Jurkat, Clone E6-1 (cell line): Measurements from ENCODE around the gene PRH1.

ENCODE experiments used
- DNase-seq: peaks from one replicate; pipeline ENCODE4 v3.0.0-alpha.2; 2011; ENCODE audit warnings: low read depth, low spot score
- H3K4me3 ChIP-seq: 2 replicates; pipeline ENCODE4 v1.5.1; 2011; ENCODE audit warnings: mild to moderate bottlenecking, low read length, control low read depth, moderate library complexity

PRH1 gene

DNA sequence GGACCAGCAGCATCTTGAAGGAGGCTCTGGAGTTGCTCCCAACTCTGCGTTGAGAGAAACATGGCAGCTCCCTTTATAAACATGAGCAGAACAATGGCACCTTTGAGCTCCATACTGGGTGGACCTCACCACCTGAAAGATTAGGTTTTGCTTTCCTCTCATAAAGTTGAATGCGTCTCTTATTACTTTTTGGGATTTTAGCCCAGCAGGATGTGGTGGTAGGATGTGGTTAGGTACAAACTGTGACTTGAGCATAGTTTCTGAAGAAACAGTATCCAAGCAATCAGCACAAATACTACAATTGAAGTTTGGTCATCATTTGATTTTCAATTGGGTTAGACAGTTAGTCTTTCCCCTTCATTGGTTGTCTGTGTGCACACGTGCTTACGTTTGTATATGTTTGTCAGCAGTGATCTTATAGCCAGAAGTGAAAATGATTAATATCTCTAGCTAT, 34.6 kb downstream of the PRH1 start, which contains the start of gene PRR4:
Gene PRR4 (minus strand): TSS at position 51 of the 454 bp plus-strand sequence. CDS start 38 bp downstream, at position 13.
- DNase-seq, result peak; percentile 84
- no peak within 1 kb of the TSS for H3K4me3 ChIP-seq

DNA sequence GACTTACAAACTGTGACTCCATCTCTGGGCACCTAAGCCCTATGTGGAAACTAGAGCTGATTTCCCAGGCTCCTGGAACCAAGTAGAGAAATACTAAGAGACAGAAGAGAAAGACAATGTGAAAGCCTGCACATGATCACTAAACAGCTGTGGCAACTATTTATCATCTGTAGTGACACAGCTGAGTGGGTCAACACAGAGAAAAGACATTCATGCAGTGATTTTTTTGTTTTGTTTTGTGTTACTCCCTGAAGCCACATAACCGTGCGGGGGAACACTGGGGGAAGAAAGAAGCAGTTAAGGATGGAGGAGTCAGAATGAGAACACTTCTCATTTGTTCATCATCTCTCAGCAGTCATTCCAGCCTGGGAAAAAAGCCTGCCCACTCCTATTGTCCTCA, 36.3 kb downstream of the PRH1 start:
- H3K4me3 ChIP-seq, result no peak overlapping the region
- no peak for DNase-seq

DNA sequence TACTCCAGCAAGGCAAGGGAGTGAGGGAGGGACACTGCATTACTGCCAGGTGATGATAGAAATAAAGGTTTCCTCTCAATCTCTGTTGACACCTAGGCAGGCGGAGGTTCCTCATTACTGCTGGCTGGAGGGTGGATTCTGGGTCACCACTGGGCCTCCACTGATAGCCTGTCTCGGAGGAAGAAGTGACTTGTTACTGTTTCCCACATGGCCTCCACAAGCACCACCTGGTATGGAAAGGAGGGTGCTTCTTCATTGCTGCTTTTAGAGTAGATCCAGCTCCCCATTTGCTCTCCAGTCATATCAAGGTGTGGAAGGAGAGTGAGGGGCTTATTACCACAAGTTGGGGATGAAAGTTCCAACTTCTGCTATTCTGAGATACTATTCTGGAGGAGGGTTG, 41.2 kb downstream of the PRH1 start:
- H3K4me3 ChIP-seq, result no peak overlapping the region
- no peak for DNase-seq

DNA sequence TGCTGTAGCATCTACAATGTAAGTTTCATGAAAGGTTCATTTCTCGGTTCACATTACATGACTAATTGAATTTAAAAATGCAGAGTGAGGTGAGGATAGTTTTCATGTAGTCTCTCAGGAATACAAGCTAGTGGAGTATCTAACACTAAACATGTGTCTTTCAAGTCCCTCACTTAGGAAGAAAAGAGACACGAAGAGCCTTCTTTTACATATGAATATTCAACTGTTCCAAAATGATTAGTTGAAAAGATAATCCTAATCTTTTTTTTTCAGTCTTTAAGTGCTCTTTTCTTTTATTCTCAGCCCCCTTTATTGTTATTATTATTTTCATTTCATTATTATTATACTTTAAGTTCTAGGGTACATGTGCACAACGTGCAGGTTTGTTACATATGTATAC, 45.6 kb downstream of the PRH1 start:
- no peak for DNase-seq
- H3K4me3 ChIP-seq, result no peak overlapping the region
